Measurements from ENCODE around the gene TMEM151A. TPM values are rescaled to one million over a fixed set of nuclear protein-coding genes. Genes with fewer than 3 reads are reported as not detected.

TMEM151A gene
- total RNA-seq, 2 donors from 2014 or later: 0.27 TPM; not detected in 1

GRCh38 chr11:66277471-66278362 lies 14.0 kb upstream of the TMEM151A start, which contains the start of gene CNIH2:
TSS of gene CNIH2 (plus strand) at chr11:66278175. CDS start at chr11:66278457, 282 bp downstream.
- Histone ChIP-seq H3K4me3 (peak within 1 kb of the TSS; percentile 64), H3K4me1 (ENCODE audit: control insufficient read depth in 1 of 2, low read depth in 2 of 2) (peaks cover 7 to 15% of the 10 kb centered on the region in 2 donors), H3K27me3 (replicated peaks; ENCODE audit: insufficient read depth) (no peaks in the 10 kb centered on the region), H3K9me3 (no peaks in the 10 kb centered on the region), H3K27ac (no peak within 1 kb of the TSS), H3K36me3 (peaks cover 35% of the 10 kb centered on the region)
- TF ChIP-seq, protein P1, sequence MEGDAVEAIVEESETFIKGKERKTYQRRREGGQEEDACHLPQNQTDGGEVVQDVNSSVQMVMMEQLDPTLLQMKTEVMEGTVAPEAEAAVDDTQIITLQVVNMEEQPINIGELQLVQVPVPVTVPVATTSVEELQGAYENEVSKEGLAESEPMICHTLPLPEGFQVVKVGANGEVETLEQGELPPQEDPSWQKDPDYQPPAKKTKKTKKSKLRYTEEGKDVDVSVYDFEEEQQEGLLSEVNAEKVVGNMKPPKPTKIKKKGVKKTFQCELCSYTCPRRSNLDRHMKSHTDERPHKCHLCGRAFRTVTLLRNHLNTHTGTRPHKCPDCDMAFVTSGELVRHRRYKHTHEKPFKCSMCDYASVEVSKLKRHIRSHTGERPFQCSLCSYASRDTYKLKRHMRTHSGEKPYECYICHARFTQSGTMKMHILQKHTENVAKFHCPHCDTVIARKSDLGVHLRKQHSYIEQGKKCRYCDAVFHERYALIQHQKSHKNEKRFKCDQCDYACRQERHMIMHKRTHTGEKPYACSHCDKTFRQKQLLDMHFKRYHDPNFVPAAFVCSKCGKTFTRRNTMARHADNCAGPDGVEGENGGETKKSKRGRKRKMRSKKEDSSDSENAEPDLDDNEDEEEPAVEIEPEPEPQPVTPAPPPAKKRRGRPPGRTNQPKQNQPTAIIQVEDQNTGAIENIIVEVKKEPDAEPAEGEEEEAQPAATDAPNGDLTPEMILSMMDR (IDR thresholded peaks at IDR 0.05): no peak
- DNase-seq (ENCODE audit: low spot score): no peak
- ATAC-seq (ENCODE audit: insufficient number of reproducible peaks, low FRiP score, low read depth): no peak

DNA sequence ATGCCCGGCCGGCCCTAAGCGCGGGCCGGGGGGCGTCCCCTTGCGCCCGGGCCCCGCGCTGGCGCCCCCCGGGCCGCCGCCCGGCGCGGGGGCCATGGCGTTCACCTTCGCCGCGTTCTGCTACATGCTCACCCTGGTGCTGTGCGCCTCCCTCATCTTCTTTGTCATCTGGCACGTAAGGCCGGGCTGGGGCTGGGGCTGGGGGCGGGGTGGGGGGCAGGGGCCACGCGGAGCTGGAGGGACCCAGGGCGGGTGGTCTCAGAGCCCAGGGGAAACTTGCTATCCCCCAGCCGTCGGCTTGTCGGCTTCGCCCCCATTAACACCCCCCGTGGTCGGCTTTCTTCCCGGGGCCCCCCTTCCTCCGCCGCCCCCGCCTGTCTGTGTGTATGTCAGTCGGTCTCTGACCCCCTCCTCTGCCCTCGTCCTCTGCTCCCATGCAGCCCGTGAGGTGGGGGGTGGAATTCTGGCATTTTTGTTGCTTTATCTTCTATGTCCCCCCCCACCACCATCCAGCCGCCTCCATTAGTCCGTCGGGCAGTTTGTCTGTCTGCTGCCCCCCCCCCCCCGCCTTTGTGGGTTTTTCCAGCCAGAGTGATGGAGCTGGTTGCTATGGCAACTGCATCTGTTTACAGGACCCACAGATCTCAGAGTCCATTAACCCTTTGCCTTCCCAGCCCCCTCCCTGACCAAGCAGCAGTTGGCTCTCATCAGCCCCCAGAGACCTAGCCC lies 13.2 kb upstream of the TMEM151A start:
- no peak for DNase-seq (ENCODE audit: low spot score)
- no peaks in the 10 kb centered on the region for H3K9me3 ChIP-seq
- TF ChIP-seq, protein P1 (IDR thresholded peaks at IDR 0.05): no peak
- H3K4me1 ChIP-seq (ENCODE audit: control insufficient read depth in 1 of 2, low read depth in 2 of 2): peaks cover 7 to 17% of the 10 kb centered on the region in 2 donors
- no peak overlapping the region for H3K27ac ChIP-seq
- ATAC-seq (ENCODE audit: insufficient number of reproducible peaks, low FRiP score, low read depth): no peak
- no peaks in the 10 kb centered on the region for H3K27me3 ChIP-seq (replicated peaks; ENCODE audit: insufficient read depth)
- peaks cover 27% of the 10 kb centered on the region for H3K36me3 ChIP-seq
- peak overlapping the region; percentile 11 for H3K4me3 ChIP-seq

GRCh38 chr11:66279092-66279734 lies 12.5 kb upstream of the TMEM151A start:
- Histone ChIP-seq H3K9me3 (no peaks in the 10 kb centered on the region), H3K27me3 (replicated peaks; ENCODE audit: insufficient read depth) (no peaks in the 10 kb centered on the region), H3K4me3 (no peak overlapping the region), H3K36me3 (peaks cover 20% of the 10 kb centered on the region), H3K4me1 (ENCODE audit: control insufficient read depth in 1 of 2, low read depth in 2 of 2) (peaks cover 7 to 17% of the 10 kb centered on the region in 2 donors), H3K27ac (no peak overlapping the region)
- TF ChIP-seq, protein P1 (IDR thresholded peaks at IDR 0.05): no peak
- ATAC-seq (ENCODE audit: insufficient number of reproducible peaks, low FRiP score, low read depth): no peak
- DNase-seq (ENCODE audit: low spot score): no peak

GRCh38 chr11:66280428-66280827 lies 11.3 kb upstream of the TMEM151A start:
- no peak for DNase-seq (ENCODE audit: low spot score)
- Histone ChIP-seq H3K4me1 (ENCODE audit: control insufficient read depth in 1 of 2, low read depth in 2 of 2) (peaks cover 7 to 21% of the 10 kb centered on the region in 2 donors), H3K36me3 (peaks cover 12% of the 10 kb centered on the region), H3K4me3 (no peak overlapping the region), H3K27me3 (replicated peaks; ENCODE audit: insufficient read depth) (no peaks in the 10 kb centered on the region), H3K27ac (no peak overlapping the region), H3K9me3 (no peaks in the 10 kb centered on the region)
- no peak for ATAC-seq (ENCODE audit: insufficient number of reproducible peaks, low FRiP score, low read depth)
- TF ChIP-seq, protein P1 (IDR thresholded peaks at IDR 0.05): no peak

Data from thoracic aorta (tissue), 2 donors.